Measurements from ENCODE around the gene PAK6. TPM values are rescaled to one million over a fixed set of nuclear protein-coding genes. Genes with fewer than 3 reads are reported as not detected.

Gene PAK6
- total and polyA plus RNA-seq, 9 of the 15 experiments (the other 6 are each of a cell fraction or from before 2014, with no cell fraction given) = 0.03 to 0.74 (median 0.16) TPM; not detected in 2

DNA sequence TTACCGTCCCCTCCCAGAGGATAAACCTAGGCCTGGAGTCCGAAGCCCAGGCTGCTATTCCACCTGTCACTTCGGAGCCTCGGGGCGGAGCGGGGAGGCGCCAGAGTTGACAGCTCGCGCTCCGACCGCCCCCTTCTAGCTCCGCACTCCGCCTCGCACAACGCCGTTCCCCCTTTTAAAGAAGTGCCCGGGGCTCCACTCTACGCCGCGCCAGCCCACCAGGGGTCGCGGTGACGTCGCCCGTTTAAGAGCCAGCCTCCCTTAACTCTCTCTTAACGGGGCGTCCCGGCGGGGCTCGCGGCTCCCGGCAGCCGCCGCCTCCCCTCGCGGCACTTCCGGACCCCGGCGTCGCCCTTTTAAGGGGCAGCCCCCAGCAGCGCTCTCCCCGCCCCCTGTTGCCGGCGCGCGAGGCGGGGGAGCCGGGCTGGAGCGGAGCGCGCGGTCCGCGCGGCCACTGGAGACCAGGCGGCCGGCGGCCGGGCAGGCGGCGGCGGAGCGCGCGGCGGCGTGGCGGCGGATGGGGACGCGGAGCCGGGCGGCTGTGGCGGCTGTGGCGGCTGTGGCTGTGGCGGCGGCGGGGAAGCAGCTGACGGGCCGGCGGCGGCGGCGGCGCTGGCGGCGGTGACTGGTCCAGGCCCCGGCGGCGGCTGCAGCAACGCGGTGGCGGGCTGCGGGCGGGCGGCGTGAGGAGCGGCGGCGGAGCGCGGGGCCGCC, 84.5 kb downstream of the PAK6 start, which contains the start of gene INAFM2 (continued):
- TF ChIP-seq, protein P1, sequence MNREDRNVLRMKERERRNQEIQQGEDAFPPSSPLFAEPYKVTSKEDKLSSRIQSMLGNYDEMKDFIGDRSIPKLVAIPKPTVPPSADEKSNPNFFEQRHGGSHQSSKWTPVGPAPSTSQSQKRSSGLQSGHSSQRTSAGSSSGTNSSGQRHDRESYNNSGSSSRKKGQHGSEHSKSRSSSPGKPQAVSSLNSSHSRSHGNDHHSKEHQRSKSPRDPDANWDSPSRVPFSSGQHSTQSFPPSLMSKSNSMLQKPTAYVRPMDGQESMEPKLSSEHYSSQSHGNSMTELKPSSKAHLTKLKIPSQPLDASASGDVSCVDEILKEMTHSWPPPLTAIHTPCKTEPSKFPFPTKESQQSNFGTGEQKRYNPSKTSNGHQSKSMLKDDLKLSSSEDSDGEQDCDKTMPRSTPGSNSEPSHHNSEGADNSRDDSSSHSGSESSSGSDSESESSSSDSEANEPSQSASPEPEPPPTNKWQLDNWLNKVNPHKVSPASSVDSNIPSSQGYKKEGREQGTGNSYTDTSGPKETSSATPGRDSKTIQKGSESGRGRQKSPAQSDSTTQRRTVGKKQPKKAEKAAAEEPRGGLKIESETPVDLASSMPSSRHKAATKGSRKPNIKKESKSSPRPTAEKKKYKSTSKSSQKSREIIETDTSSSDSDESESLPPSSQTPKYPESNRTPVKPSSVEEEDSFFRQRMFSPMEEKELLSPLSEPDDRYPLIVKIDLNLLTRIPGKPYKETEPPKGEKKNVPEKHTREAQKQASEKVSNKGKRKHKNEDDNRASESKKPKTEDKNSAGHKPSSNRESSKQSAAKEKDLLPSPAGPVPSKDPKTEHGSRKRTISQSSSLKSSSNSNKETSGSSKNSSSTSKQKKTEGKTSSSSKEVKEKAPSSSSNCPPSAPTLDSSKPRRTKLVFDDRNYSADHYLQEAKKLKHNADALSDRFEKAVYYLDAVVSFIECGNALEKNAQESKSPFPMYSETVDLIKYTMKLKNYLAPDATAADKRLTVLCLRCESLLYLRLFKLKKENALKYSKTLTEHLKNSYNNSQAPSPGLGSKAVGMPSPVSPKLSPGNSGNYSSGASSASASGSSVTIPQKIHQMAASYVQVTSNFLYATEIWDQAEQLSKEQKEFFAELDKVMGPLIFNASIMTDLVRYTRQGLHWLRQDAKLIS (CRISPR knock-in tag; IDR thresholded peaks at IDR 0.05) = peak; percentile 81; the same call in 1 of the 2 replicates
- TF ChIP-seq, protein P2, sequence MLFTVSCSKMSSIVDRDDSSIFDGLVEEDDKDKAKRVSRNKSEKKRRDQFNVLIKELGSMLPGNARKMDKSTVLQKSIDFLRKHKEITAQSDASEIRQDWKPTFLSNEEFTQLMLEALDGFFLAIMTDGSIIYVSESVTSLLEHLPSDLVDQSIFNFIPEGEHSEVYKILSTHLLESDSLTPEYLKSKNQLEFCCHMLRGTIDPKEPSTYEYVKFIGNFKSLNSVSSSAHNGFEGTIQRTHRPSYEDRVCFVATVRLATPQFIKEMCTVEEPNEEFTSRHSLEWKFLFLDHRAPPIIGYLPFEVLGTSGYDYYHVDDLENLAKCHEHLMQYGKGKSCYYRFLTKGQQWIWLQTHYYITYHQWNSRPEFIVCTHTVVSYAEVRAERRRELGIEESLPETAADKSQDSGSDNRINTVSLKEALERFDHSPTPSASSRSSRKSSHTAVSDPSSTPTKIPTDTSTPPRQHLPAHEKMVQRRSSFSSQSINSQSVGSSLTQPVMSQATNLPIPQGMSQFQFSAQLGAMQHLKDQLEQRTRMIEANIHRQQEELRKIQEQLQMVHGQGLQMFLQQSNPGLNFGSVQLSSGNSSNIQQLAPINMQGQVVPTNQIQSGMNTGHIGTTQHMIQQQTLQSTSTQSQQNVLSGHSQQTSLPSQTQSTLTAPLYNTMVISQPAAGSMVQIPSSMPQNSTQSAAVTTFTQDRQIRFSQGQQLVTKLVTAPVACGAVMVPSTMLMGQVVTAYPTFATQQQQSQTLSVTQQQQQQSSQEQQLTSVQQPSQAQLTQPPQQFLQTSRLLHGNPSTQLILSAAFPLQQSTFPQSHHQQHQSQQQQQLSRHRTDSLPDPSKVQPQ (CRISPR knock-in tag; IDR thresholded peaks at IDR 0.05; ENCODE audit: borderline replicate concordance) = no peak
- TF ChIP-seq POLR3A (IDR thresholded peaks at IDR 0.05; ENCODE audit: borderline replicate concordance, extremely low read depth, insufficient read depth, insufficient read length) = no peak
- TF ChIP-seq PCBP2 (IDR thresholded peaks at IDR 0.05; ENCODE audit: low read depth, low read length, poor library complexity, severe bottlenecking) = no peak
- TF ChIP-seq PRMT5 (CRISPR knock-in tag; IDR thresholded peaks at IDR 0.05) = no peak
- TF ChIP-seq, protein P3, sequence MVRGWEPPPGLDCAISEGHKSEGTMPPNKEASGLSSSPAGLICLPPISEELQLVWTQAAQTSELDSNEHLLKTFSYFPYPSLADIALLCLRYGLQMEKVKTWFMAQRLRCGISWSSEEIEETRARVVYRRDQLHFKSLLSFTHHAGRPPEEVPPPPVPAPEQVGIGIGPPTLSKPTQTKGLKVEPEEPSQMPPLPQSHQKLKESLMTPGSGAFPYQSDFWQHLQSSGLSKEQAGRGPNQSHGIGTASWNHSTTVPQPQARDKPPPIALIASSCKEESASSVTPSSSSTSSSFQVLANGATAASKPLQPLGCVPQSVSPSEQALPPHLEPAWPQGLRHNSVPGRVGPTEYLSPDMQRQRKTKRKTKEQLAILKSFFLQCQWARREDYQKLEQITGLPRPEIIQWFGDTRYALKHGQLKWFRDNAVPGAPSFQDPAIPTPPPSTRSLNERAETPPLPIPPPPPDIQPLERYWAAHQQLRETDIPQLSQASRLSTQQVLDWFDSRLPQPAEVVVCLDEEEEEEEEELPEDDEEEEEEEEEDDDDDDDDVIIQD (CRISPR knock-in tag; IDR thresholded peaks at IDR 0.05) = no peak
- TF ChIP-seq POLR2H (tag; IDR thresholded peaks at IDR 0.05; ENCODE audit: low read depth) = no peak
- no peak for TF ChIP-seq PTTG1 (tag; IDR thresholded peaks at IDR 0.05; ENCODE audit: low read depth)
- no peak for TF ChIP-seq ZFP36 (IDR thresholded peaks at IDR 0.05; ENCODE audit: low read depth, low read length, partially characterized antibody)
- TF ChIP-seq SAP30 (IDR thresholded peaks at IDR 0.05; ENCODE audit: borderline replicate concordance, insufficient read depth, low read depth, low read length, poor library complexity, severe bottlenecking) = peak; percentile 63
- peak; percentile 98 for TF ChIP-seq NEUROD1 (IDR thresholded peaks at IDR 0.05; ENCODE audit: borderline replicate concordance, low read depth, low read length, partially characterized antibody)
- TF ChIP-seq, protein P4, sequence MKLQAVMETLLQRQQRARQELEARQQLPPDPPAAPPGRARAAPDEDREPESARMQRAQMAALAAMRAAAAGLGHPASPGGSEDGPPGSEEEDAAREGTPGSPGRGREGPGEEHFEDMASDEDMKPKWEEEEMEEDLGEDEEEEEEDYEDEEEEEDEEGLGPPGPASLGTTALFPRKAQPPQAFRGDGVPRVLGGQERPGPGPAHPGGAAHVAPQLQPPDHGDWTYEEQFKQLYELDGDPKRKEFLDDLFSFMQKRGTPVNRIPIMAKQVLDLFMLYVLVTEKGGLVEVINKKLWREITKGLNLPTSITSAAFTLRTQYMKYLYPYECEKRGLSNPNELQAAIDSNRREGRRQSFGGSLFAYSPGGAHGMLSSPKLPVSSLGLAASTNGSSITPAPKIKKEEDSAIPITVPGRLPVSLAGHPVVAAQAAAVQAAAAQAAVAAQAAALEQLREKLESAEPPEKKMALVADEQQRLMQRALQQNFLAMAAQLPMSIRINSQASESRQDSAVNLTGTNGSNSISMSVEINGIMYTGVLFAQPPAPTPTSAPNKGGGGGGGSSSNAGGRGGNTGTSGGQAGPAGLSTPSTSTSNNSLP (IDR thresholded peaks at IDR 0.05; ENCODE audit: borderline replicate concordance, low read depth, low read length) = no peak
- no peak for TF ChIP-seq ZNF707 (CRISPR knock-in tag; conservative IDR thresholded peaks at IDR 0.05)
- no peak for TF ChIP-seq ZNF143 (CRISPR knock-in tag; IDR thresholded peaks at IDR 0.05)
- no peak for TF ChIP-seq MCM5 (IDR thresholded peaks at IDR 0.05; ENCODE audit: low read depth)
- TF ChIP-seq MAFF (IDR thresholded peaks at IDR 0.05; ENCODE audit: low read length) = no peak

All from K562 (cell line).